ENCODE measurements around the gene IGSF5.

DNA sequence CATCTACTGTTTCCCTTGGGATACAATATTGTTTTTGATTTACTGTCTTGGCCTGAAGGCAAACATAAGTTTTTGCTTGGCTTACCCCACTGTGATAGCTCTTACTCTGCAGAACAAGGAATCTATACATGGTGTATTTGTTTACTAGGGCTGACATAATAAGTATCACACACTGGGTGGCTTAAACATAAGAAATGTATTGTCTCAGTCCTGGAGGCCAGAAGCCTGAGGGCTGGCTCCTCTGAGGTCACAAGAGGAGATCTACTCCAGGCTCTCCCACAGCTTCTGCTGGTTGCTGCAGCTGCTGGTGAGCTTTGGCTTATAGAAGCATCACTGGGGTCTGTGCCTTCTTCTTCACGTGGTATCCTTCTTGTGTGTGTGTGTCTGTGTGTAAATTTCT is 30.7 kb upstream of the IGSF5 start:
- no peak for TF ChIP-seq POLR2AphosphoS5 (IDR thresholded peaks at IDR 0.05)
- TF ChIP-seq, protein P1, sequence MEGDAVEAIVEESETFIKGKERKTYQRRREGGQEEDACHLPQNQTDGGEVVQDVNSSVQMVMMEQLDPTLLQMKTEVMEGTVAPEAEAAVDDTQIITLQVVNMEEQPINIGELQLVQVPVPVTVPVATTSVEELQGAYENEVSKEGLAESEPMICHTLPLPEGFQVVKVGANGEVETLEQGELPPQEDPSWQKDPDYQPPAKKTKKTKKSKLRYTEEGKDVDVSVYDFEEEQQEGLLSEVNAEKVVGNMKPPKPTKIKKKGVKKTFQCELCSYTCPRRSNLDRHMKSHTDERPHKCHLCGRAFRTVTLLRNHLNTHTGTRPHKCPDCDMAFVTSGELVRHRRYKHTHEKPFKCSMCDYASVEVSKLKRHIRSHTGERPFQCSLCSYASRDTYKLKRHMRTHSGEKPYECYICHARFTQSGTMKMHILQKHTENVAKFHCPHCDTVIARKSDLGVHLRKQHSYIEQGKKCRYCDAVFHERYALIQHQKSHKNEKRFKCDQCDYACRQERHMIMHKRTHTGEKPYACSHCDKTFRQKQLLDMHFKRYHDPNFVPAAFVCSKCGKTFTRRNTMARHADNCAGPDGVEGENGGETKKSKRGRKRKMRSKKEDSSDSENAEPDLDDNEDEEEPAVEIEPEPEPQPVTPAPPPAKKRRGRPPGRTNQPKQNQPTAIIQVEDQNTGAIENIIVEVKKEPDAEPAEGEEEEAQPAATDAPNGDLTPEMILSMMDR (IDR thresholded peaks at IDR 0.05) = no peak
